H1 (cell line): ENCODE results near the gene FBXO44. TPM values are rescaled to one million over a fixed set of nuclear protein-coding genes. Genes with fewer than 3 reads are reported as not detected.

Source experiments
- CTCF ChIA-PET: fragments of 300-600 bp; sonication (Branson Sonifier 250); formaldehyde crosslinking; loops from one replicate; lab custom pipeline; 2021; ENCODE audit not compliant: partially characterized antibody; lab: Charles Lee
- POLR2A ChIA-PET: fragments of 300-600 bp; sonication (Branson Sonifier 250); formaldehyde crosslinking; loops from one replicate; lab custom pipeline; 2021; ENCODE audit warnings: inconsistent platforms; ENCODE audit not compliant: partially characterized antibody; lab: Charles Lee
- DNase-seq, 2 experiments: peaks; one replicate each; pipeline versions ENCODE4 v3.0.0 to v3.0.0-alpha.2; 2010 to 2022; ENCODE audit warnings: low spot score in 2 of 2, low read depth in 1 of 2, mixed read lengths in 1 of 2
- FAIRE-seq: peaks from 2 replicates; lab custom pipeline; 2011; peaks lifted over from hg19 to GRCh38; lab: Jason Lieb, UNC
- H2AFZ ChIP-seq: 2 replicates; pipeline ENCODE4 v1.8.1; 2012; ENCODE audit warnings: low read length, inconsistent platforms
- H2AK5ac ChIP-seq: 2 replicates; pipeline ENCODE4 v1.6.1; 2013; ENCODE audit warnings: low read depth, low read length
- H2BK120ac ChIP-seq: replicated peaks from 2 replicates; pipeline ENCODE3; 2013; ENCODE audit warnings: low read depth, low read length, inconsistent platforms
- H2BK12ac ChIP-seq: 2 replicates; pipeline ENCODE4 v1.6.1; 2013; ENCODE audit warnings: low read depth, low read length
- H2BK15ac ChIP-seq: 2 replicates; pipeline ENCODE4 v1.6.1; 2013; ENCODE audit warnings: low read length
- H2BK20ac ChIP-seq: 2 replicates; pipeline ENCODE4 v1.6.1; 2013; ENCODE audit warnings: low read length
- H2BK5ac ChIP-seq: 2 replicates; pipeline ENCODE4 v1.6.1; 2013; ENCODE audit warnings: low read depth, low read length
- H3K14ac ChIP-seq: 2 replicates; pipeline ENCODE4 v1.6.1; 2013; ENCODE audit warnings: inconsistent platforms; ENCODE audit not compliant: insufficient read length
- H3K18ac ChIP-seq: 2 replicates; pipeline ENCODE4 v1.6.1; 2013; ENCODE audit warnings: low read length; ENCODE audit errors: extremely low read depth
- H3K23ac ChIP-seq: 2 replicates; pipeline ENCODE4 v1.6.1; 2013; ENCODE audit warnings: inconsistent platforms; ENCODE audit not compliant: insufficient read length
- H3K23me2 ChIP-seq: 2 replicates; pipeline ENCODE4 v1.6.1; 2013; ENCODE audit warnings: low read depth, low read length
- H3K27ac ChIP-seq: 2 replicates; pipeline ENCODE4 v1.6.1; 2011; ENCODE audit warnings: low read depth, low read length, inconsistent platforms
- H3K27me3 ChIP-seq, 4 experiments: replicated peaks in 1 of 4; 1 replicate in 1 of 4; 2 replicates in 3 of 4; pipeline versions ENCODE4 v1.6.1 to v1.8.1; 2011 to 2013; ENCODE audit warnings: low read length in 3 of 4, mild to moderate bottlenecking in 3 of 4, inconsistent platforms in 2 of 4, mixed read lengths in 2 of 4, moderate library complexity in 1 of 4; ENCODE audit not compliant: control insufficient read depth in 3 of 4, insufficient read depth in 3 of 4; ENCODE audit errors: extremely low read depth in 1 of 4
- H3K36me3 ChIP-seq, 4 experiments: 2 replicates each; pipeline versions ENCODE4 v1.6.1 to v1.8.1; 2011 to 2013; ENCODE audit warnings: mild to moderate bottlenecking in 4 of 4, low read length in 3 of 4, moderate library complexity in 2 of 4, control low read depth in 1 of 4, inconsistent platforms in 1 of 4; ENCODE audit not compliant: insufficient read depth in 4 of 4, control insufficient read depth in 2 of 4
- H3K4ac ChIP-seq: replicated peaks from 2 replicates; pipeline ENCODE3; 2013; ENCODE audit warnings: low read length, low read depth, mixed read lengths, inconsistent platforms; ENCODE audit not compliant: insufficient read length
- H3K4me1 ChIP-seq, 4 experiments: replicated peaks in 1 of 4; 1 replicate in 1 of 4; 2 replicates in 3 of 4; pipeline versions ENCODE4 v1.6.1 to v1.8.1; 2011 to 2013; ENCODE audit warnings: low read length in 3 of 4, inconsistent platforms in 2 of 4, mixed read lengths in 1 of 4; ENCODE audit not compliant: insufficient read depth in 4 of 4, control insufficient read depth in 3 of 4
- H3K4me2 ChIP-seq, 2 experiments: 2 replicates each; pipeline versions ENCODE4 v1.6.1 to v1.8.1; 2011 to 2013; ENCODE audit warnings: low read depth in 2 of 2, low read length in 2 of 2, control low read depth in 1 of 2, inconsistent platforms in 1 of 2, mild to moderate bottlenecking in 1 of 2; ENCODE audit not compliant: insufficient read depth in 1 of 2
- H3K4me3 ChIP-seq, 4 experiments: fragments of 200-600, 300-600 bp in 1 of 4; sonication (generic), shearing (Covaris generic), sonication (Bioruptor Twin) in 1 of 4; 2 replicates each; pipeline versions ENCODE4 v1.5.1 to v1.8.1; 2011 to 2016; ENCODE audit warnings: low read length in 4 of 4, low read depth in 3 of 4, control low read depth in 2 of 4, inconsistent platforms in 2 of 4, mild to moderate bottlenecking in 2 of 4, mixed read lengths in 1 of 4, moderate library complexity in 1 of 4; ENCODE audit not compliant: insufficient read depth in 2 of 4; ENCODE audit errors: extremely low read depth in 1 of 4
- H3K56ac ChIP-seq: replicated peaks from 2 replicates; pipeline ENCODE3; 2013; ENCODE audit warnings: low read depth, mild to moderate bottlenecking, mixed read lengths, low read length, inconsistent platforms; ENCODE audit not compliant: insufficient read length
- H3K79me1 ChIP-seq: 2 replicates; pipeline ENCODE4 v1.6.1; 2013; ENCODE audit warnings: low read depth, low read length, control low read depth
- H3K79me2 ChIP-seq, 2 experiments: 2 replicates each; pipeline versions ENCODE4 v1.6.1 to v1.8.1; 2012 to 2013; ENCODE audit warnings: low read length in 2 of 2, mild to moderate bottlenecking in 2 of 2, inconsistent platforms in 1 of 2; ENCODE audit not compliant: insufficient read depth in 2 of 2, control insufficient read depth in 1 of 2
- H3K9ac ChIP-seq, 4 experiments: replicated peaks in 1 of 4; 1 replicate in 1 of 4; 2 replicates in 3 of 4; pipeline versions ENCODE4 v1.6.1 to v1.8.1; 2011 to 2013; ENCODE audit warnings: low read depth in 3 of 4, low read length in 3 of 4, control low read depth in 2 of 4, mild to moderate bottlenecking in 2 of 4, moderate library complexity in 2 of 4, inconsistent platforms in 1 of 4; ENCODE audit errors: extremely low read depth in 1 of 4
- H3K9me3 ChIP-seq, 2 experiments: 2 replicates each; pipeline versions ENCODE4 v1.6.1 to v1.8.1; 2012 to 2013; ENCODE audit warnings: mild to moderate bottlenecking in 2 of 2, moderate library complexity in 2 of 2, control low read depth in 1 of 2, inconsistent platforms in 1 of 2, low read depth in 1 of 2, low read length in 1 of 2, mixed read lengths in 1 of 2; ENCODE audit not compliant: insufficient read depth in 2 of 2
- H4K20me1 ChIP-seq, 2 experiments: replicated peaks in 1 of 2; 2 replicates each; pipeline versions ENCODE3 to v1.8.1; 2011 to 2013; ENCODE audit warnings: inconsistent platforms in 2 of 2, low read length in 2 of 2, mild to moderate bottlenecking in 1 of 2; ENCODE audit not compliant: insufficient read depth in 2 of 2, control insufficient read depth in 1 of 2
- H4K5ac ChIP-seq: 2 replicates; pipeline ENCODE4 v1.6.1; 2013; ENCODE audit warnings: low read length, low read depth, mixed read lengths, inconsistent platforms; ENCODE audit not compliant: insufficient read length
- H4K8ac ChIP-seq: 2 replicates; pipeline ENCODE4 v1.8.0; 2013; ENCODE audit warnings: mild to moderate bottlenecking, moderate library complexity, low read length, inconsistent platforms; ENCODE audit not compliant: insufficient read depth; ENCODE audit errors: extremely low read depth
- H4K91ac ChIP-seq: replicated peaks from 2 replicates; pipeline ENCODE3; 2013; ENCODE audit warnings: low read length, mixed read lengths, inconsistent platforms; ENCODE audit not compliant: insufficient read length
- CTBP2 ChIP-seq: IDR thresholded peaks from 2 replicates; pipeline ENCODE4 v1.7.0; 2011; ENCODE audit warnings: borderline replicate concordance, mild to moderate bottlenecking, moderate library complexity, mixed read lengths, low read length; ENCODE audit not compliant: insufficient read depth, insufficient read length
- POU5F1 ChIP-seq: IDR thresholded peaks from 2 replicates; pipeline ENCODE4 v1.6.1; 2011; ENCODE audit warnings: low read depth, mild to moderate bottlenecking, low read length, moderate library complexity
- RAD21 ChIP-seq, 2 experiments: IDR thresholded peaks in 1 of 2; conservative IDR thresholded peaks in 1 of 2; 2 replicates each; pipeline ENCODE4 v1.6.1; 2011; ENCODE audit warnings: low read depth in 2 of 2, low read length in 2 of 2, improper control_type of control experiment in 1 of 2, inconsistent platforms in 1 of 2, mild to moderate bottlenecking in 1 of 2, moderate library complexity in 1 of 2
- SIN3A ChIP-seq, 2 experiments: IDR thresholded peaks in 1 of 2; conservative IDR thresholded peaks in 1 of 2; 2 replicates each; pipeline ENCODE4 v1.6.1; 2011 to 2012; ENCODE audit warnings: low read length in 2 of 2, improper control_type of control experiment in 1 of 2, low read depth in 1 of 2, mild to moderate bottlenecking in 1 of 2
- SUZ12 ChIP-seq: fragments of 200-600 bp; sonication (generic); IDR thresholded peaks from 2 replicates; pipeline ENCODE4 v1.6.1; 2012; ENCODE audit warnings: mild to moderate bottlenecking, inconsistent platforms, low read length, moderate library complexity, mixed read lengths
- TCF12 ChIP-seq: IDR thresholded peaks from 2 replicates; pipeline ENCODE4 v1.6.1; 2011; ENCODE audit warnings: low read depth, mild to moderate bottlenecking, low read length
- YY1 ChIP-seq: IDR thresholded peaks from 2 replicates; pipeline ENCODE4 v1.6.1; 2011; ENCODE audit warnings: low read depth, mild to moderate bottlenecking, low read length
- ZNF274 ChIP-seq: IDR thresholded peaks from 2 replicates; pipeline ENCODE4 v1.7.0; 2012; ENCODE audit warnings: low read length, borderline replicate concordance; ENCODE audit errors: extremely low read depth
- WGBS, 2 experiments: shearing (Covaris generic) in 1 of 2; methylation state at CpG; one replicate each; pipeline versions ENCODE4 v1.1.6 to v1.1.7; 2013 to 2015; ENCODE audit warnings: low lambda C conversion rate in 2 of 2, mixed read lengths in 2 of 2, inconsistent platforms in 1 of 2, low coverage in 1 of 2, missing lambda C conversion rate in 1 of 2; ENCODE audit not compliant: insufficient replicate concordance in 2 of 2, insufficient coverage in 1 of 2, insufficient read length in 1 of 2; ENCODE audit errors: extremely low coverage in 1 of 2, missing lambda C conversion rate in 1 of 2; 5-methylcytosine and 5-hydroxymethylcytosine counted together
- polyA plus RNA-seq, 7 experiments: library from polyadenylated mRNA; depleted of rRNA in 3 of 7; stranded (reverse) in 5 of 7; unstranded in 2 of 7; fragments of >200 nt in 5 of 7; fragments of 200-250 nt in 2 of 7; gene quantifications; 1 replicate in 5 of 7; 2 replicates in 1 of 7; 4 replicates in 1 of 7; pipeline versions ENCODE4 v1.2.1 to v1.2.3, GENCODE V29; 2011 to 2013; ENCODE audit warnings: missing spikeins in 2 of 7, mixed read lengths in 2 of 7
- total RNA-seq: library from RNA; stranded (reverse); fragmentation: NEBNext Ultra II Directional; extraction: Animal tissue kit (Norgen Biotek cat#: 25700); gene quantifications from 2 replicates; pipeline ENCODE4 v1.2.1, GENCODE V29; 2021

The FBXO44 gene
- total and polyA plus RNA-seq, 2 of the 8 experiments (the other 6 are each of a cell fraction or from before 2014, with no cell fraction given): 27.0 to 27.2 TPM

GRCh38 chr1:11671205-11671543 is 16.5 kb downstream of the FBXO44 start:
- no peak overlapping the region for H4K5ac ChIP-seq
- H4K91ac ChIP-seq: no peak overlapping the region
- no peak overlapping the region for H2AFZ ChIP-seq
- H3K27ac ChIP-seq: no peak overlapping the region
- H2BK20ac ChIP-seq: no peak overlapping the region
- no peak overlapping the region for H2BK12ac ChIP-seq
- no peak overlapping the region for H2BK5ac ChIP-seq
- CTCF ChIA-PET: interaction anchor here (1.1 to 21.6 kb wide), 5 partner anchors 12 to 114 kb away, joined by 3 to 266 read pairs (median 8); no protein-coding TSS in a partner anchor
- TF ChIP-seq YY1 (no peak), RAD21 (IDR thresholded peaks at IDR 0.05 in 1 of 2, conservative IDR thresholded peaks at IDR 0.05 in 1 of 2; ENCODE audit: low read depth in 2 of 2, low read length in 2 of 2) (no peak), SUZ12 (no peak), TCF12 (no peak), ZNF274 (no peak), CTBP2 (no peak), SIN3A (conservative IDR thresholded peaks at IDR 0.05 in 1 of 2, IDR thresholded peaks at IDR 0.05 in 1 of 2; ENCODE audit: low read depth in 1 of 2, low read length in 2 of 2) (no peak), POU5F1 (no peak)
- no peak overlapping the region for H3K4me3 ChIP-seq
- no peak overlapping the region for H2BK120ac ChIP-seq
- POLR2A ChIA-PET: interaction anchor here (0.9 to 32.0 kb wide), 6 partner anchors 2 to 132 kb away, joined by 3 to 1025 read pairs (median 8); partner anchors contain the start of genes DRAXIN, FBXO6 and MAD2L2
- H3K23ac ChIP-seq: no peak overlapping the region
- H3K4ac ChIP-seq: no peak overlapping the region
- H3K4me2 ChIP-seq: no peak overlapping the region
- no peaks in the 10 kb centered on the region for H3K9me3 ChIP-seq
- H3K23me2 ChIP-seq: no peaks in the 10 kb centered on the region
- no peaks in the 10 kb centered on the region for H3K79me2 ChIP-seq
- no peak for DNase-seq
- peaks cover 29 to 71% (median 45%) of the 10 kb centered on the region in 4 experiments for H3K36me3 ChIP-seq
- H3K56ac ChIP-seq: no peak overlapping the region
- no peak overlapping the region for H3K14ac ChIP-seq
- no peak for FAIRE-seq
- no peak overlapping the region for H4K8ac ChIP-seq
- no peak overlapping the region for H3K18ac ChIP-seq
- H4K20me1 ChIP-seq: peaks cover 23 to 35% of the 10 kb centered on the region in 2 experiments
- no peaks in the 10 kb centered on the region; a peak in 2 of 7 replicates for H3K4me1 ChIP-seq
- no peak overlapping the region for H3K9ac ChIP-seq
- peaks cover 5% of the 10 kb centered on the region; the same call in 1 of the 2 replicates for H3K79me1 ChIP-seq
- H2AK5ac ChIP-seq: no peak overlapping the region
- 100% methylated on average over 6 of the region's 6 CpGs; no CpG with 5 or more reads in 1 of the 2 experiments for WGBS, 2 experiments
- no peaks in the 10 kb centered on the region for H3K27me3 ChIP-seq
- no peak overlapping the region for H2BK15ac ChIP-seq
